HL-60 (cell line): ENCODE measurements around the gene DLL3.

Source experiments
- GABPA ChIP-seq: IDR thresholded peaks from 2 replicates; pipeline ENCODE4 v1.6.1; 2012; ENCODE audit warnings: low read depth
- POLR2AphosphoS5 ChIP-seq: IDR thresholded peaks from 2 replicates; pipeline ENCODE4 v1.6.1; 2012; ENCODE audit warnings: low read depth
- REST ChIP-seq: IDR thresholded peaks from 2 replicates; pipeline ENCODE4 v1.6.1; 2012; ENCODE audit warnings: low read depth; ENCODE audit not compliant: insufficient replicate concordance
- SPI1 ChIP-seq: IDR thresholded peaks from 2 replicates; pipeline ENCODE4 v1.6.1; 2012; ENCODE audit warnings: low read depth, mild to moderate bottlenecking, borderline replicate concordance
- TF ChIP-seq, protein P1 (sequence below): IDR thresholded peaks from one replicate; pipeline ENCODE4 v1.5.1; 2011; ENCODE audit warnings: low read length, control low read depth, inconsistent platforms; ENCODE audit not compliant: insufficient read depth

- TF ChIP-seq, protein P1, sequence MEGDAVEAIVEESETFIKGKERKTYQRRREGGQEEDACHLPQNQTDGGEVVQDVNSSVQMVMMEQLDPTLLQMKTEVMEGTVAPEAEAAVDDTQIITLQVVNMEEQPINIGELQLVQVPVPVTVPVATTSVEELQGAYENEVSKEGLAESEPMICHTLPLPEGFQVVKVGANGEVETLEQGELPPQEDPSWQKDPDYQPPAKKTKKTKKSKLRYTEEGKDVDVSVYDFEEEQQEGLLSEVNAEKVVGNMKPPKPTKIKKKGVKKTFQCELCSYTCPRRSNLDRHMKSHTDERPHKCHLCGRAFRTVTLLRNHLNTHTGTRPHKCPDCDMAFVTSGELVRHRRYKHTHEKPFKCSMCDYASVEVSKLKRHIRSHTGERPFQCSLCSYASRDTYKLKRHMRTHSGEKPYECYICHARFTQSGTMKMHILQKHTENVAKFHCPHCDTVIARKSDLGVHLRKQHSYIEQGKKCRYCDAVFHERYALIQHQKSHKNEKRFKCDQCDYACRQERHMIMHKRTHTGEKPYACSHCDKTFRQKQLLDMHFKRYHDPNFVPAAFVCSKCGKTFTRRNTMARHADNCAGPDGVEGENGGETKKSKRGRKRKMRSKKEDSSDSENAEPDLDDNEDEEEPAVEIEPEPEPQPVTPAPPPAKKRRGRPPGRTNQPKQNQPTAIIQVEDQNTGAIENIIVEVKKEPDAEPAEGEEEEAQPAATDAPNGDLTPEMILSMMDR, result no peak
- no peak for TF ChIP-seq POLR2AphosphoS5
- TF ChIP-seq GABPA, result no peak
- TF ChIP-seq SPI1, result no peak
- no peak for TF ChIP-seq REST
Observed at GRCh38 chr19:39520541-39521484, 22.1 kb downstream of the DLL3 start.
